HCEC 1CT (cell line): ENCODE data around the gene CFAP299.
A peak's percentile ranks its signal among the peaks of the same experiment; 100 is the strongest.
"Not testable (repeated sequence)": the region's sequence is repeated elsewhere in the genome, so short reads cannot be mapped to it uniquely, and the experiment has no call there.

ENCODE experiments used
- DNase-seq: peaks from one replicate; pipeline ENCODE4 v3.0.0-alpha.2; 2017

CFAP299 gene

GRCh38 chr4:80613470-80613869 is 277.9 kb downstream of the CFAP299 start:
- DNase-seq, result no peak

- DNase-seq, result no peak
These were observed 278.8 kb downstream of the CFAP299 start for GRCh38 chr4:80614319-80614718.

DNA sequence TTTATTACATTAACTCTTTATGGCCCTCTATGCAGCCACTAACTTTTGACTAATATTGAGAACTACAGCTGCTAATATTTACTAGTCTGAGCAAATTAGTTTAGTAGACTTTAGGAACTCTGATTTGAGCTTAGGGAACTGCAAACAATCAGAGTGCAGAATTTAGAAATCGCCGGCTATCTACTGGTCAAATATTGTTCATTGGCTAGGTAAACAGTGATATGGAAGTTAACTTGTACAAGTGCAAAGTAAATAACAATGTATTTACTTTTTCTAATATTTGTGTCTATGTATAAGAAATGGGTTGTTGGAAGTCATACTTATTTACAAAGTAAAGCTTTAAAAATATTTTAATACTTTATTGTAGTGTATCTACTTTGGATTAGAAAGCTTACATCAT is 279.6 kb downstream of the CFAP299 start:
- no peak for DNase-seq

DNA sequence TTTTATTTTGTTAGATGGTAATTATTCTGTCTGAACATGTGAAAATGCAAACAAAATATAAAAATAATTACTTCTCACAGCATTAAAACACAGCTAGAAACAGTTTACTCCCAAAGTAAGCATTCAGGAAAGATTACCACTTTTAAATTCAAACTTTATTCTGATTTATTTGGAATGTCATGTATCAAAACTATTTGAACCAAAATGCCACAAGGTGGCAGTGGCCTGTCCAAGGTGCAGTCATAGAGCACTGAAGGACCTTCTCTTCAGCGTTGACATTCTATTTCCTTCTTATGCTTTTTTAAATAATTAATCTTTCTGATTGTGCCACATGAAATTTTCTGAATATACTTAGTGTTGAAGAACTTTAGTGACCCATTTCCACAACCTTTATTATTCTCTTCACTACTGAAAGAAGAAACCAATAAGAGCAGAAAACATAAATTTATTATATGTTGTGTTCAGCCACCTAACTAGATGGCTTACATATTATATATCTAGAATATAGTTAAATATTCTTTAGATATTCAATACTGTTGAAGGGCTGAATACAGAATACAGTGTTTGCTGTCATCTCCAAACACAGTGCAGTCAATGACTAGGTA is 283.6 kb downstream of the CFAP299 start:
- DNase-seq, result no peak

- DNase-seq, result no peak
These were observed 296.3 kb downstream of the CFAP299 start for GRCh38 chr4:80631861-80632260.

GRCh38 chr4:80637190-80637589 is 301.7 kb downstream of the CFAP299 start:
- no peak for DNase-seq

GRCh38 chr4:80646061-80646460 is 310.5 kb downstream of the CFAP299 start:
- DNase-seq, result no peak

GRCh38 chr4:80655662-80656061 is 320.1 kb downstream of the CFAP299 start:
- DNase-seq, result no peak

DNA sequence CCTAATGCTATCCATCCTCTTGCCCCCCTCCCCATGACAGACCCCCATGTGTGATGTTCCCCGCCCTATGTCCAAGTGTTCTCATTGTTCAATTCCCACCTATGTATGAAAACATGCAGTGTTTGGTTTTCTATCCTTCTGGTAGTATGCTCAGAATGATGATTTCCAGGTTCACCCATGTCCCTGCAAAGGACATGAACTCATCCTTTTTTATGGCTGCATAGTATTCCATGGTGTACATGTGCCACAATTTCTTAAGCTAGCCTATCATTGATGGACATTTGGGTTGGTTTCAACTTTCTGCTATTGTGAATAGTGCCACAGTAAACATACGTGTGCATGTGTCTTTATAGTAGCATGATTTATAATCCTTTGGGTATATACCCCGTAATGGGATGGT is 334.6 kb downstream of the CFAP299 start:
- not testable (repeated sequence) for DNase-seq

- no peak for DNase-seq
These were observed 342.9 kb downstream of the CFAP299 start for GRCh38 chr4:80678413-80678812.

- no peak for DNase-seq
These were observed 345.4 kb downstream of the CFAP299 start for GRCh38 chr4:80680934-80681333.

DNA sequence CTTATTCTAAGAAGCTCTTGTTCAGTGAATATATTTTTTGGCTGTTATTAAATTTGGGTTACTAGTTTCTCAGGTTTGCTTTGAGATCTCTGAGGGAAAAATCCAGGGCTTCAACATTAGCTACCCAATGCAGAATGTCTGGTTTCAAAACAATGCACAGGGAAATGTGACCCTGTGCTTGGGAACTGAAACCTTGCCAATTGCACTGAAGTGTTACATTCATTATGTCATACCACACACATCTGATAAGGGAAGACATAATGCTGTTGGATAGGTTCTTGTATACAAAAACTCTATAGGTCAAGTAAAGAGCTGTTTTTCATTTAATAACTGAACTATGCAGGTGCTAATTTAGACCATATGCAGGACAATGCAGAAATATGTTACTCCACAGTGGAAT is 349.7 kb downstream of the CFAP299 start:
- DNase-seq, result no peak

GRCh38 chr4:80687736-80688135 is 352.2 kb downstream of the CFAP299 start:
- DNase-seq, result not testable (repeated sequence)

DNA sequence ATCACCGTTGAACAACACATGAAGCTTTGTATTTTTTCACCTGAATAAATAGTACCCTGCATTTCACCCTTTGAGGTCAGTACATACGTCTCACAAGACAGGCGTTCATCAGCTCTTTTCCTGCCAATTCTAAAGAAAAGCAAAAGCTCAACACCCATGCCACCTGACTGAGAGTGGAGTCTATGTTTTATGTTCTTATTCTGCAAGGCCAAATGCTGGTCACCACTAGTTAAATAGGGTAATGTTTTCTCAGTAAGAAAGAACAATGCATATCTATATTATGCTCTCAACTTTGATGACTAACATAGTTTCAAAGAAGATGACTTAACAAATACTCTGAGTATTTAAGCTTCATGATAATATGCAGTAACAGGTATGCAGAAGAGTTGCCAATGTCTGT is 358.6 kb downstream of the CFAP299 start:
- no peak for DNase-seq

DNA sequence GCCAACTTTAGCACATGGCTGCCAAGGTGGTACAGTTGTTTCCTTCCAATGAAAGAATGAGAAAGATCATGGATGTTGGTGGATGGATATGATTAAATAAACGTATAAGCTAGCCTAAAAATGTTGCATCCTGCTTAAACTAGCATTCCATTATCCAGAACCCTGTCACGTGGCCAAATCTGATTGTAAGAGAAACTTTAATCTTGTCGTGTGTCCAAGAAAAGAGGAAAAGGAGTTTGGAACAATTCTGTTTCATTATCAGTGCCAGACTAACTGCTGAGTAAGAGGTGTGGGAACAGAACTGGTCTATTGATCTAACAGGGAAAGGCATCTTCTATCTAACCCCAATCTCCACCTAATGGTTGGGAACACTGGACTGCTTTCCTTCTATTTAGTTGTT is 369.8 kb downstream of the CFAP299 start:
- DNase-seq, result no peak

- no peak for DNase-seq
These were observed 373.7 kb downstream of the CFAP299 start for GRCh38 chr4:80709082-80709869.

- DNase-seq, result no peak
These were observed 375.4 kb downstream of the CFAP299 start for GRCh38 chr4:80710748-80711451.

GRCh38 chr4:80711956-80712355 is 376.4 kb downstream of the CFAP299 start:
- DNase-seq, result no peak

GRCh38 chr4:80713409-80713808 is 377.9 kb downstream of the CFAP299 start:
- DNase-seq, result no peak

GRCh38 chr4:80717204-80717603 is 381.7 kb downstream of the CFAP299 start:
- DNase-seq, result no peak

- no peak for DNase-seq
These were observed 390.9 kb downstream of the CFAP299 start for GRCh38 chr4:80726471-80726870.

- no peak for DNase-seq
These were observed 394.6 kb downstream of the CFAP299 start for GRCh38 chr4:80730158-80730557.

GRCh38 chr4:80731436-80731835 is 395.9 kb downstream of the CFAP299 start:
- no peak for DNase-seq

GRCh38 chr4:80732010-80732409 is 396.5 kb downstream of the CFAP299 start:
- DNase-seq, result peak; percentile 4
